Measurements from ENCODE around the gene ACP2. TPM values are rescaled to one million over a fixed set of nuclear protein-coding genes. Genes with fewer than 3 reads are reported as not detected.

Gene ACP2
- total RNA-seq, 1 donor from 2014 or later = 33.0 TPM

DNA sequence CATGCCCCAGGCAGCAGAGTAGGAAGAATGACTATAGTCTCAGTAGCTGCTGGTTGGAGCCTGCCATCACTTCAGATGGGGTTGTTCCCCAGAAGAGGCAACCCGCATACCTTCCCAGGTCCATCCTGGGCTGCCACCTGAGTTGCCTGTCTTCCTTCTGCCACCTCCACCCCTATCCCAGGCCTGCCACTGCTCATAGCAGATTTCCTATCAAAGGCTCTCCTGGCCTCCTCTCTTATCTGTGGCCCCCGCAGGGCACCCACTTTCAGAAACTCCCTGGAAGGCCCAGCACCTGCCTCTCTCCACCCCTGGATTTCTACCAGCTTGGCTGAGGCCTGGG lies 8.5 kb upstream of the ACP2 start:
- TF ChIP-seq, protein P1, sequence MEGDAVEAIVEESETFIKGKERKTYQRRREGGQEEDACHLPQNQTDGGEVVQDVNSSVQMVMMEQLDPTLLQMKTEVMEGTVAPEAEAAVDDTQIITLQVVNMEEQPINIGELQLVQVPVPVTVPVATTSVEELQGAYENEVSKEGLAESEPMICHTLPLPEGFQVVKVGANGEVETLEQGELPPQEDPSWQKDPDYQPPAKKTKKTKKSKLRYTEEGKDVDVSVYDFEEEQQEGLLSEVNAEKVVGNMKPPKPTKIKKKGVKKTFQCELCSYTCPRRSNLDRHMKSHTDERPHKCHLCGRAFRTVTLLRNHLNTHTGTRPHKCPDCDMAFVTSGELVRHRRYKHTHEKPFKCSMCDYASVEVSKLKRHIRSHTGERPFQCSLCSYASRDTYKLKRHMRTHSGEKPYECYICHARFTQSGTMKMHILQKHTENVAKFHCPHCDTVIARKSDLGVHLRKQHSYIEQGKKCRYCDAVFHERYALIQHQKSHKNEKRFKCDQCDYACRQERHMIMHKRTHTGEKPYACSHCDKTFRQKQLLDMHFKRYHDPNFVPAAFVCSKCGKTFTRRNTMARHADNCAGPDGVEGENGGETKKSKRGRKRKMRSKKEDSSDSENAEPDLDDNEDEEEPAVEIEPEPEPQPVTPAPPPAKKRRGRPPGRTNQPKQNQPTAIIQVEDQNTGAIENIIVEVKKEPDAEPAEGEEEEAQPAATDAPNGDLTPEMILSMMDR (IDR thresholded peaks at IDR 0.05) = no peak
- intact Hi-C loops (cut with DNase I) = no loop called here
- peaks cover 7% of the 10 kb centered on the region for H3K36me3 ChIP-seq
- peaks cover 66% of the 10 kb centered on the region for H3K4me1 ChIP-seq
- no peaks in the 10 kb centered on the region for H3K9me3 ChIP-seq
- H3K4me3 ChIP-seq = peak overlapping the region; percentile 52
- H3K27ac ChIP-seq = peak overlapping the region; percentile 74
- ATAC-seq (no peak), DNase-seq (no peak)
- H3K27me3 ChIP-seq (ENCODE audit: low read depth) = no peaks in the 10 kb centered on the region

DNA sequence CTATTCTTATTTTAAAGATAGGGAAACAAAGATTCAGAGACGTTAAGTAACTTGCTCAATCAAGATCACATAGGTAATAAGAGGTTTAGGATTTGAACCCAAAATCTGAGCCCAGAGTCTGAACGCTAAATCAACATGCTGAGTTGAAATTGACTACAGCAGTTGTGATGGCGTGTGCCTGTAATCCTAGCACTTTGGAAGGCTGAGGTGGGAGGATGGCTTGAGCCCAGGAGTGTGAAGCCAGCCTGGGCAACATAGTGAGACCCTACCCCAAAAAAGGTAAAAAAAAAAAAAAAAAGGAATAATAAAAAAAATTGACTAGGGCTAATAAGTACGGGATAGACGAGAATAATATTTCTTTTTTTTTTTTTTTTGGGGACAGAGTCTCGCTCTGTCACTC lies 7.8 kb upstream of the ACP2 start:
- Histone ChIP-seq H3K9me3 (no peaks in the 10 kb centered on the region), H3K4me3 (no peak overlapping the region), H3K27ac (no peak overlapping the region), H3K36me3 (peaks cover 2% of the 10 kb centered on the region), H3K27me3 (ENCODE audit: low read depth) (no peaks in the 10 kb centered on the region), H3K4me1 (peaks cover 66% of the 10 kb centered on the region)
- intact Hi-C loops (cut with DNase I) = no loop called here
- DNase-seq (no peak), ATAC-seq (no peak)
- TF ChIP-seq, protein P1 (IDR thresholded peaks at IDR 0.05) = no peak

DNA sequence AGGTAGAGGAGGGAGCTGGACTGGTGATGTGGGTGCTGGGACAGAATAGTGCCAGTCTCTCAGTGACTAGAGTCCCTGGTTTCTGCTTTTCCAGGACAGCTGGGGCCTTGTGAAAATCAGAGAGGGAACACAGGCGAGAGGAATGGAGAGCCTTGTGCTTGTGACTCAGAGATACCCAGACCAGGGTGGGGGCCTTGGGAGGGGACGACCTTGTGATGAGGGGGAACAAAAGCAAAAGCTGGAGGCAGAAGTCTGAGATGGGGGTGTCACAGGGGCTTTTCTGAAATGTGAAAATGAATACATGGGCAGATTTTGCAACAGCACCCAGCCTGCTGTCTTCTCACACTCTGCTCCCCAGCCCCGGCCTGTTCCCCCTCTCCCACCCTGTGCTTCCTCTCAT lies 5.8 kb upstream of the ACP2 start:
- peak; percentile 39 for DNase-seq
- no peaks in the 10 kb centered on the region for H3K36me3 ChIP-seq
- no peak overlapping the region for H3K4me3 ChIP-seq
- TF ChIP-seq, protein P1 (IDR thresholded peaks at IDR 0.05) = no peak
- peak overlapping the region; percentile 67 for H3K27ac ChIP-seq
- H3K27me3 ChIP-seq (ENCODE audit: low read depth) = no peaks in the 10 kb centered on the region
- intact Hi-C loops (cut with DNase I) = no loop called here
- ATAC-seq = no peak
- no peaks in the 10 kb centered on the region for H3K9me3 ChIP-seq
- peaks cover 62% of the 10 kb centered on the region for H3K4me1 ChIP-seq

DNA sequence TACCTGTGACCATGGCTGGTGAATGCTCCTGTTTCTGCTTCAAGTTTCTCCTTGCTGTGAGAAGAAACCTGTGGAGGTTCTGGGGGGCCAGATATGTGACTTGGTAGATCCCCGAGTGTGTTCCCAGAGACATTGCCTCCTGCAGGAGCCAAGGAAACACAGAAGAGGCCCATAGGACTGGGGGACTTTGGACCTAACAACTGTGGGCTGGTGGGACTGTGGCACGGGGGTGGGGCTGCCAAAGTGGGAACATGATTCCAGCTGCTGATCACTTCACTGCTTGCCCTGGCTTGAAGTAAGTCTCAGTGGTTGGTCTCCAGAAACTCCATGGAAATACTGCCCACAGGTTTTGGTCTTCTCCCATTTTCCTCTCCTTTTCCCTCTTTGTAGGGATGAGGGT lies 5.0 kb upstream of the ACP2 start:
- DNase-seq = peak; percentile 22
- Histone ChIP-seq H3K4me3 (no peak overlapping the region), H3K9me3 (no peaks in the 10 kb centered on the region), H3K36me3 (no peaks in the 10 kb centered on the region), H3K27me3 (ENCODE audit: low read depth) (no peaks in the 10 kb centered on the region), H3K4me1 (peaks cover 58% of the 10 kb centered on the region), H3K27ac (peak overlapping the region; percentile 67)
- intact Hi-C loops (cut with DNase I) = no loop called here
- no peak for ATAC-seq
- TF ChIP-seq, protein P1 (IDR thresholded peaks at IDR 0.05) = no peak

DNA sequence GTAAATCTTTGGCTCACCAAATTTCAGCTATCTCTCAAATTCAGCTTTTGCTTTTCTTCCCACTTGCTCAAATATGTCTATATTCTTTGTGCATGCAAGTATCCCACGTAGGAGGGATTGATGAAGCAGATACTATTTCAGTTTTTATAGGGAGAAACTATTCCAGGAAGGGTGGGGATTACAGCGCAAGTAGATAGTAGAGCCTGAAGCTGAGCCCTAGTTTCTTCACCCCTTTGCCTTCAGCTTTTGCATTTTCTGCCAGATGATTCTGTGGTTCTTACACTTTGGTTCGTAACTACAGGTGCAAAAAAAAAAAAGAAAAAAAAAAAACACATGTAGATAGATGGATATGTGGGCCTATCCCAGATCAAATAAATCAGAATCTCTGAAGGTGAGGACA lies 3.1 kb upstream of the ACP2 start:
- DNase-seq (no peak), ATAC-seq (no peak)
- Histone ChIP-seq H3K4me3 (no peak overlapping the region), H3K4me1 (peaks cover 57% of the 10 kb centered on the region), H3K9me3 (no peaks in the 10 kb centered on the region), H3K27ac (no peak overlapping the region), H3K27me3 (ENCODE audit: low read depth) (no peaks in the 10 kb centered on the region), H3K36me3 (no peaks in the 10 kb centered on the region)
- intact Hi-C loops (cut with DNase I) = no loop called here
- TF ChIP-seq, protein P1 (IDR thresholded peaks at IDR 0.05) = no peak

DNA sequence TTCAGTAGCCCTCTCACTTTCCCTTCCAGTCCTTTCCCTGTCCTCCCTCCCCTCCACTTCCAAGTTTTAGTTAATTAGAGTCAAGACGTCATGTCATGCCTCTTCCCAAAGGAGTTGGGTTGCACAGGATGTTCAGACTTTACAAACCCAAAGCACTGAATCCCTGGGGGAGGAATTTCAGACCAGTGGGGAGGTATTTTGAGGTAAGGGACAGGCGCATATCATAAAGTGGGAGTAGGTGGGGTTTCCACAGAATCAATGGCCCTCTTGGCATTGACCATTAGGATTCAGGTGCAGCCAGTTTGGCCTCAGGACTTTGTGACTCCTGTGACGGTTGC lies 733 bp upstream of the ACP2 start:
- no peaks in the 10 kb centered on the region for H3K9me3 ChIP-seq
- peak overlapping the region; percentile 91 for H3K4me3 ChIP-seq
- TF ChIP-seq, protein P1 (IDR thresholded peaks at IDR 0.05) = no peak
- intact Hi-C loops (cut with DNase I) = no loop called here
- H3K4me1 ChIP-seq = peaks cover 44% of the 10 kb centered on the region
- no peaks in the 10 kb centered on the region for H3K27me3 ChIP-seq (ENCODE audit: low read depth)
- peaks cover 20% of the 10 kb centered on the region for H3K36me3 ChIP-seq
- H3K27ac ChIP-seq = peak overlapping the region; percentile 93
- DNase-seq (no peak), ATAC-seq (no peak)
